Brain microvascular endothelial cell (primary cell): ENCODE data around the gene SYT17.

ENCODE experiments used
- DNase-seq: peaks from one replicate; pipeline ENCODE4 v3.0.0-alpha.2; 2020
- H3K27ac ChIP-seq: fragments of 250-450 bp; sonication (Bioruptor Pico); 2 replicates; pipeline ENCODE4 v1.5.1; 2020; ENCODE audit warnings: mild to moderate bottlenecking, moderate library complexity
- H3K27me3 ChIP-seq: fragments of 250-450 bp; sonication (Bioruptor Pico); replicated peaks from 2 replicates; pipeline ENCODE4 v1.5.1; 2020; ENCODE audit warnings: mild to moderate bottlenecking
- H3K36me3 ChIP-seq: fragments of 250-450 bp; sonication (Bioruptor Pico); replicated peaks from 2 replicates; pipeline ENCODE4 v1.5.1; 2020; ENCODE audit warnings: mild to moderate bottlenecking
- H3K4me3 ChIP-seq: 2 replicates; pipeline ENCODE4 v1.5.1; 2011; ENCODE audit warnings: low read depth, mild to moderate bottlenecking, control low read depth, low read length, moderate library complexity
- CTCF ChIP-seq: IDR thresholded peaks from 2 replicates; pipeline ENCODE4 v1.5.1; 2011; ENCODE audit warnings: low read depth, mild to moderate bottlenecking, moderate library complexity, low read length, control low read depth, inconsistent platforms; ENCODE audit errors: missing control alignments
- in situ Hi-C: cut with HindIII; loops from 2 replicates; pipeline ENCODE4 v1.10.0; 2017; ENCODE audit warnings: low sequenced_read_pairs, low pct_ligation_motif_present

SYT17 gene

GRCh38 chr16:19299565-19299964, 131.5 kb downstream of the SYT17 start:
- Histone ChIP-seq H3K36me3 (no peaks in the 10 kb centered on the region), H3K27me3 (no peaks in the 10 kb centered on the region), H3K4me3 (no peak overlapping the region), H3K27ac (no peak overlapping the region)
- in situ Hi-C loops, result no loop called here
- TF ChIP-seq CTCF, result no peak
- DNase-seq, result no peak

GRCh38 chr16:19301931-19302330, 133.9 kb downstream of the SYT17 start:
- DNase-seq, result no peak
- in situ Hi-C loops, result no loop called here
- no peak for TF ChIP-seq CTCF

GRCh38 chr16:19304750-19305149, 136.7 kb downstream of the SYT17 start:
- in situ Hi-C loops, result no loop called here

More at GRCh38 chr16:19301931-19302330, 133.9 kb downstream of the SYT17 start:
- Histone ChIP-seq H3K36me3 (no peaks in the 10 kb centered on the region), H3K4me3 (no peak overlapping the region), H3K27ac (no peak overlapping the region), H3K27me3 (no peaks in the 10 kb centered on the region)

GRCh38 chr16:19305443-19305842, 137.4 kb downstream of the SYT17 start:
- no peak overlapping the region for H3K4me3 ChIP-seq
- TF ChIP-seq CTCF, result no peak
- H3K36me3 ChIP-seq, result no peaks in the 10 kb centered on the region
- H3K27ac ChIP-seq, result no peak overlapping the region
- H3K27me3 ChIP-seq, result no peaks in the 10 kb centered on the region
- no peak for DNase-seq
- in situ Hi-C loops, result no loop called here

More at GRCh38 chr16:19304750-19305149, 136.7 kb downstream of the SYT17 start:
- DNase-seq, result no peak
- H3K4me3 ChIP-seq, result no peak overlapping the region
- no peaks in the 10 kb centered on the region for H3K36me3 ChIP-seq
- no peak for TF ChIP-seq CTCF
- no peaks in the 10 kb centered on the region for H3K27me3 ChIP-seq
- no peak overlapping the region for H3K27ac ChIP-seq

GRCh38 chr16:19307587-19308241, 139.7 kb downstream of the SYT17 start:
- no peak for DNase-seq
- H3K36me3 ChIP-seq, result no peaks in the 10 kb centered on the region
- no peak overlapping the region for H3K27ac ChIP-seq
- H3K4me3 ChIP-seq, result no peak overlapping the region
- in situ Hi-C loops, result no loop called here
- no peaks in the 10 kb centered on the region for H3K27me3 ChIP-seq
- TF ChIP-seq CTCF, result no peak

- in situ Hi-C loops, result no loop called here
- H3K27me3 ChIP-seq, result no peaks in the 10 kb centered on the region
Observed at GRCh38 chr16:19308392-19308791, 140.4 kb downstream of the SYT17 start.

More at GRCh38 chr16:19308392-19308791, 140.4 kb downstream of the SYT17 start:
- no peak overlapping the region for H3K27ac ChIP-seq
- no peak for DNase-seq
- no peaks in the 10 kb centered on the region for H3K36me3 ChIP-seq
- TF ChIP-seq CTCF, result no peak
- no peak overlapping the region for H3K4me3 ChIP-seq
